ENCODE data around the gene PHACTR1.

PHACTR1 gene

DNA sequence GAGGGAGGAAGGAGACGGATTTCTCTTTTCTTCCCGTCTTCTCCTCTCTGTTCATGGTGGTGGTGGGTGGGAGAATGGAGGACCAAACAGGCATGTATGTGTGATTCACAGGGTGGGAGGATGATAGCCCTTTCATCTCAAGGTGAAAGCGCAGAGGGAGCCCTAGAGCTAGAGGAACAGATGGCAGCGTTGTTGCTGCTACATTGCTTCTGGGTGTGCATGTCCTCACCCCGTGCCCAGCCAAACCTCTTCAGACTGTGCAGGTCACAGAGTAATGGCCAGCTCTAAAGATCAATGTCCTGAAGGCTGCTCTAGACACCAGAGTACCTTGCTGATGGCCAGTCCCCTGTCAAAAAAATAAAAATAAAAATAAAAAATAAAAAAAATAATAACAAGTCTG lies 310.0 kb downstream of the PHACTR1 start:
- no peak for DNase-seq (ENCODE audit: low read depth in 2 of 2)

DNA sequence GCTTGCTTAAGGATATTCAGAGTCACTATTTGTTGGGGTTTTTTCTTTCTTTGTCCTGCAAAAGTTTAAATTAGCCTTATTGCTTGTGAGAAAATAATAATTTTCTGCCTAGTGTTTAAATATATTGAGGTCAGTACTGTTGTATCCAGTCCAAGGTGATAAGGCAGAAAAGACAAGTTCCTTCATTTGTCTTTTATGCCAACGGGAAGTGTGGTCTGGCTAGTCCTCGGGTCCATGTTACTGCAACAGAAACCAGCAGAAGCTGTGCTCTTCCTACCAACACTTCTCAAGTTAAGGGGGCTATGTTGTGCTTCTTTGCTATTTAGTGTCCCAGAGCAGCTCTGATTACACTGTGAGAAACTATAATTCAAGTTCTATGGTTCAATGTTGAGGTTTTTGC lies 310.6 kb downstream of the PHACTR1 start:
- DNase-seq (ENCODE audit: low read depth in 2 of 2), result no peak

DNA sequence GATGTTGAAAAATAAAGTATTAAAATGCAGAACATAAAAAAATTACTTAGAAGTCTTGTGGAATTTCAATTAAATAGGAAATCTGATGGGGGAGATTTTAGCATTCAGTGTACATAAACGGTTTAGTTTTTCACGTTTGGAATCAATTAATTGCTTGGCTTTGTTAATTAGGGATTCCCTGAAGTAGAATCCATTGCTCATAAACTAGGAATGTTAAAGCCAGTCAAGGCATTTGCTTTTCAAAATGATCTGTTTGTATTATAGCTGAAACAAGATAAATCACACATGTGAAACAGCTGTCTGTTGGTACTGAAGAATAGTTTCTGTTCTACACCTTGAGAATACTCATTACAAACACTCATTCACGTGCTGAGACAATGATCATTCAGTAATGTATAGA lies 313.8 kb downstream of the PHACTR1 start:
- DNase-seq (ENCODE audit: low read depth in 2 of 2), result no peak

- DNase-seq (ENCODE audit: low read depth in 2 of 2), result no peak
Measured at GRCh38 chr6:13032566-13032965, 316.0 kb downstream of the PHACTR1 start.

- no peak for DNase-seq (ENCODE audit: low read depth in 2 of 2)
Measured at GRCh38 chr6:13033145-13033544, 316.6 kb downstream of the PHACTR1 start.

GRCh38 chr6:13034316-13034715 lies 317.7 kb downstream of the PHACTR1 start:
- no peak for DNase-seq (ENCODE audit: low read depth in 2 of 2)

- DNase-seq (ENCODE audit: low read depth in 2 of 2), result no peak
Measured at GRCh38 chr6:13035606-13036005, 319.0 kb downstream of the PHACTR1 start.

GRCh38 chr6:13038315-13038714 lies 321.7 kb downstream of the PHACTR1 start:
- DNase-seq (ENCODE audit: low read depth in 2 of 2), result no peak

DNA sequence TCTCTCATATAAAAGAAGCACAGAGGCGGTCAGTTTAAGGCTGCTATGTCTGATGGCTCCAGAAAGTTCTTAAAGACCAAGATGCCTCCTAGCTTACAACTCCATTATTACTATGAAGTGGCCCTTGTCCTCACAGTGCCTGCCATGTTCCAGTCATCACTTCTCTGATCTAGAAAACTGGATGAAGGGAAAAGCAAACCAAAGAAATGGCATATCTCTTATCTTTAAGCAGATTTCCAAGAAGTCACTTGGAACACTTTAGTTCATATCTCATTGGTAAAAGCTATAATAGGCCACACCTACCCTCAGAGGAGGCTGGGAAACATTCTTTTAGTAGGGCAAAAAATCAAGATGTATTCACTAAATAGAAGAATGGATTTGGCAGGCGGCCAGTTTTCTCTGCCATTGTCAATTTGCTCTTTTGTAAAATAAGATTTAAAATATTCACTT lies 322.2 kb downstream of the PHACTR1 start:
- no peak for DNase-seq (ENCODE audit: low read depth in 2 of 2)

- no peak for DNase-seq (ENCODE audit: low read depth in 2 of 2)
Measured at GRCh38 chr6:13044390-13044789, 327.8 kb downstream of the PHACTR1 start.

GRCh38 chr6:13044896-13045295 lies 328.3 kb downstream of the PHACTR1 start:
- DNase-seq (ENCODE audit: low read depth in 2 of 2), result no peak

GRCh38 chr6:13045676-13046075 lies 329.1 kb downstream of the PHACTR1 start:
- no peak for DNase-seq (ENCODE audit: low read depth in 2 of 2)

GRCh38 chr6:13046084-13046483 lies 329.5 kb downstream of the PHACTR1 start:
- no peak for DNase-seq (ENCODE audit: low read depth in 2 of 2)

DNA sequence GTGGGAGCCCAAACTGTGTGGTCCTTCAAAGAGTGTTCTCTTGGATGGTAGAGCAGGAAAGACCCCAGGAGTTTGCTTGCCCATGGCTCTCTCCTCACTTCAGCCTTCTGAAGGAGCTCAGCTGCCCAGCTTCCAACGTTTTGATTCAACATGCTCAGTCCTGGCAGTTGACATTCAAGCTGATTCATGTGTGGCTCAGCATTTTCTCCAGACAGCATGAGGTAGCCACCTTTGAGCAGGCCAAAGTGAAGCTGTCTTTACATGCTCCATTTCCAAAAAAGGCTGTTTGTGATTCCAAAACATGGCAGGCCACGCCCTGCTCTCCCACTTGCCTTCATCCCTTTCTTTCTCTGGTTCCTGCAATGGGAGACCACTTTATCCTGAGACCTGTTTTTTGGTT lies 331.5 kb downstream of the PHACTR1 start:
- no peak for DNase-seq (ENCODE audit: low read depth in 2 of 2)

DNA sequence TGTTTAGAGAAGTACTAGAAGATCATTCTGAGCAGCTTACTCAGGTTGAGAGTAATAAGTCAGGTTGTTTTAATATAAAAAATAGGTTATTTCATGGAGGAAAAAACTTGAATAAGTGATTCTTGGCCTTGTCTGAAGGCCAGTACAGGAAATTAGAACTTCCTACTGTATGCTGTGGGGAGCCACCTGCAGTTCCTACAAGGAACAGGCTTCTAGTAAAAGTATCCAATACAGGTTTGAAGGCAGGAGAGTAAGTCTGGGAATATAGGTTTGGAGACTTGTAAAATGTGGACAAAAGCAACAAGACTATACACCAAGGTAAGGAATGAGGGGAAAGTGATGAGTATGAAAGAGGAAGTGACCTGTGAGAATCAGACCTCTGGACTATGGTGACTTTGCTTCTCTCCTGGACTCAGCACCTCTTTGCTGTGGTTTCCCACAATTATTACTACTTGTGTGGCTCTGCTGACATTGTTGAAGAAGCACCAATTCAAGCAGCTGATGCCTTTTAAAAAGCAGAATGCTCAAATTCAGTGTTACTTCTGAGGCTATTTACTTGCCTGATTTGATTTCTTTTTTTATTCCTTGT lies 333.2 kb downstream of the PHACTR1 start:
- no peak for DNase-seq (ENCODE audit: low read depth in 2 of 2)

- DNase-seq (ENCODE audit: low read depth in 2 of 2), result no peak
Measured at GRCh38 chr6:13053006-13053461, 336.5 kb downstream of the PHACTR1 start.

GRCh38 chr6:13058051-13058450 lies 341.5 kb downstream of the PHACTR1 start:
- DNase-seq (ENCODE audit: low read depth in 2 of 2), result no peak

DNA sequence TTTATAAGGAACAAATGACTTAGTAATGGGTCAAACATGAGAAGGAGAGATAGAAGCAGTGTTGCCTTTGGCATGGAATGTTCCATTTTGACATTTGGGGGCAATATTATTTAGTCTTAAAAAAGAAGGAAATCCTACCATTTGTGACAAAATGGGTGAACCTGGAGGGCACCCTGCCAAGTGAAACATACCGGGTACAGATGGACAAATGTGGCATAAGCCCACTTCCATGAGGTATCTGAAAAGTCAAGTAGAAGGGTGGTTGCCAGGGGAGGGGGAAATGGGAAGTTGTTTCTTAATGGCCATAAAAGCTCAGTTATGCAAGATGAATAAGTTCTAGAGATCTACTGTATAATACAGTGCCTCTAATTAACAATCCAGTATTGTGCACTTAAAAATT lies 342.5 kb downstream of the PHACTR1 start:
- no peak for DNase-seq (ENCODE audit: low read depth in 2 of 2)

GRCh38 chr6:13063300-13063918 lies 346.8 kb downstream of the PHACTR1 start:
- DNase-seq (ENCODE audit: low read depth in 2 of 2), result no peak

GRCh38 chr6:13065581-13065980 lies 349.0 kb downstream of the PHACTR1 start:
- no peak for DNase-seq (ENCODE audit: low read depth in 2 of 2)

- DNase-seq (ENCODE audit: low read depth in 2 of 2), result no peak
Measured at GRCh38 chr6:13066050-13066449, 349.5 kb downstream of the PHACTR1 start.

DNA sequence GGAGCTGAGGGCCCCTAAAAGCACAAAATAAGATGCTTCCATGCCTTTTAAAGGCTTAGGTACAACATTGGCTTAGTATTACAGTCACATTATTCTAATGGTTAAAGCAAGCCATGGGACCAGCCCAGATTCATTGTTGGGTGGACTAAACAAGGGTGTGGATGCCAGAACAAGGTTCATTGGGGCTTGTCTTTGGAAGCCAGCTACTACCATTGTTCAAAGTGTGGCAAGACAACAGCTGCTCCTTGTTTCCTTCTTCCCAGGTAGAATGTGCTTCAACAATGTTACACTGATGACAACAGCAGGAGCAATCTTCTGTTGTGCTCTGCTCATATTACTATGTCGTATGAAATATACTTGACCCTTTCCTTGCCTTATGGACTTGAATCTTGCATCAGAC lies 350.3 kb downstream of the PHACTR1 start:
- DNase-seq (ENCODE audit: low read depth in 2 of 2), result no peak

DNA sequence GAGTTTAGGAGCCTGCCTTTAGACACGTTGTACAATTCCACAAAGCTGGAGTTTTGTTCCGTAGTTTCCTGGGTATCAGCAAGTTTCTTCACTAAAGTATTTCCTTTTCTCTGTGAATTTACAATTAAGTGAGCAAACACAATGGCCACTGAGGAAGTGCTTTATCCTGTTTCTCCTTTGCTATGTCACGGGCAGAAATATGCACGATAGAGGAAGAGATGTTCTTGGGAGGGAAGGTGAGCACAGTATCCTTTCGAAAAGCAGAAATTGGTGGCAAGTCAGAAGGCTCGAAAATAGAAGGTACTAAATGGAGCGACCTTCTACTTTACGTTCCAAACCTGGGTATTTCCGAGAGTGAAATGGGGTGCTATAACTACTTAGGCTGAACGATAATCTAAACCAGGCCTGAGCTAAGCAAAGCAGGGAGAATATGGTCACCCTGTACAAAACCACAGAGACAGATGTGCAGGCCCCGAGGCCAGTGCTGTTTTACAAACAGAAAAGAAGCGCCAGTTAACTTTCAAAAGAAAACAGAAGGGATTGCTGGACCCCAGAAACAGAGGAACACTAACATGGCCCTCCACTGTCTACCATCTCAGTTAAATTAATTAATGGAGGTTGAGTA lies 352.1 kb downstream of the PHACTR1 start:
- DNase-seq (ENCODE audit: low read depth in 2 of 2), result no peak
